Suprapubic skin (tissue), 4 donors: ENCODE results near the gene MFSD6. TPM values are rescaled to one million over a fixed set of nuclear protein-coding genes. Genes with fewer than 3 reads are reported as not detected.

Experiments used
- DNase-seq, 2 donors: peaks; one replicate each; pipeline ENCODE4 v3.0.0-alpha.2; 2019; ENCODE audit warnings: low spot score in 2 of 2
- H3K27ac ChIP-seq: fragments of 200-600 bp; sonication (generic); one replicate; pipeline ENCODE4 v1.5.1; 2019
- H3K27me3 ChIP-seq: fragments of 200-600 bp; sonication (generic); one replicate; pipeline ENCODE4 v1.5.1; 2019
- H3K36me3 ChIP-seq: fragments of 200-600 bp; sonication (generic); one replicate; pipeline ENCODE4 v1.5.1; 2019
- H3K4me1 ChIP-seq: fragments of 200-600 bp; sonication (generic); one replicate; pipeline ENCODE4 v1.5.1; 2019
- H3K4me3 ChIP-seq: fragments of 200-600 bp; sonication (generic); one replicate; pipeline ENCODE4 v1.5.1; 2019; ENCODE audit warnings: mild to moderate bottlenecking
- H3K9me3 ChIP-seq: fragments of 200-600 bp; sonication (generic); one replicate; pipeline ENCODE4 v1.5.1; 2019
- CTCF ChIP-seq, 2 donors: fragments of 200-600 bp in 1 of 2; fragments of 450-650 bp in 1 of 2; sonication (generic) in 1 of 2; IDR thresholded peaks; one replicate each; pipeline ENCODE4 v1.5.1; 2016 to 2019; ENCODE audit warnings: antibody characterized with exemption in 2 of 2, mild to moderate bottlenecking in 1 of 2, moderate library complexity in 1 of 2
- EP300 ChIP-seq: sonication (generic); formaldehyde crosslinking; IDR thresholded peaks from one replicate; pipeline ENCODE4 v1.6.1; 2017; ENCODE audit warnings: antibody characterized with exemption
- POLR2A ChIP-seq, 2 donors: fragments of 450-650 bp; IDR thresholded peaks; one replicate each; pipeline ENCODE4 v1.6.1; 2017; ENCODE audit warnings: antibody characterized with exemption in 2 of 2, mild to moderate bottlenecking in 2 of 2, moderate library complexity in 2 of 2
- POLR2AphosphoS5 ChIP-seq, 3 donors: sonication (generic); formaldehyde crosslinking; IDR thresholded peaks; one replicate each; pipeline ENCODE4 v1.6.1; 2017; ENCODE audit warnings: antibody characterized with exemption in 3 of 3
- WGBS: methylation state at CpG from one replicate; pipeline ENCODE4 v1.1.5; 2018; 5-methylcytosine and 5-hydroxymethylcytosine counted together
- total RNA-seq, 4 donors: library from RNA; depleted of rRNA; stranded (reverse); fragments of >200 nt; gene quantifications; one replicate each; pipeline ENCODE4 v1.1.0, GENCODE V29; 2016

Gene MFSD6
- total RNA-seq, 4 donors from 2014 or later, result 182 to 295 (median 199) TPM

- no peaks in the 10 kb centered on the region for H3K27me3 ChIP-seq
- H3K36me3 ChIP-seq, result no peaks in the 10 kb centered on the region
- H3K4me1 ChIP-seq, result peaks cover 19% of the 10 kb centered on the region
- H3K27ac ChIP-seq, result peak overlapping the region; percentile 15
- H3K4me3 ChIP-seq, result no peak overlapping the region
- no peak for DNase-seq
- TF ChIP-seq POLR2A (IDR thresholded peaks at IDR 0.05) (no peak), CTCF (IDR thresholded peaks at IDR 0.05) (no peak), EP300 (no peak), POLR2AphosphoS5 (IDR thresholded peaks at IDR 0.05) (no peak)
- no peaks in the 10 kb centered on the region for H3K9me3 ChIP-seq
- 78% methylated on average over 3 of the region's 3 CpGs for WGBS
Measured at GRCh38 chr2:190405070-190405469, 3.1 kb upstream of the MFSD6 start.

- H3K27me3 ChIP-seq, result no peaks in the 10 kb centered on the region
- no peak for DNase-seq
- no peak overlapping the region for H3K27ac ChIP-seq
- H3K36me3 ChIP-seq, result no peaks in the 10 kb centered on the region
- H3K4me3 ChIP-seq, result no peak overlapping the region
- WGBS, result 75% methylated on average over 3 of the region's 3 CpGs
- TF ChIP-seq POLR2A (IDR thresholded peaks at IDR 0.05), result no peak
- TF ChIP-seq EP300, result no peak
- no peak for TF ChIP-seq CTCF (IDR thresholded peaks at IDR 0.05)
- TF ChIP-seq POLR2AphosphoS5 (IDR thresholded peaks at IDR 0.05), result no peak
- H3K9me3 ChIP-seq, result no peaks in the 10 kb centered on the region
- H3K4me1 ChIP-seq, result peaks cover 27% of the 10 kb centered on the region
Measured at GRCh38 chr2:190405995-190406394, 2.2 kb upstream of the MFSD6 start.

- no peaks in the 10 kb centered on the region for H3K9me3 ChIP-seq
- no peak overlapping the region for H3K27ac ChIP-seq
- 83% methylated on average over 4 of the region's 4 CpGs for WGBS
- H3K36me3 ChIP-seq, result no peaks in the 10 kb centered on the region
- DNase-seq, result no peak
- TF ChIP-seq EP300, result no peak
- TF ChIP-seq CTCF (IDR thresholded peaks at IDR 0.05), result no peak
- no peak for TF ChIP-seq POLR2A (IDR thresholded peaks at IDR 0.05)
- no peak for TF ChIP-seq POLR2AphosphoS5 (IDR thresholded peaks at IDR 0.05)
- peaks cover 35% of the 10 kb centered on the region for H3K4me1 ChIP-seq
- H3K27me3 ChIP-seq, result no peaks in the 10 kb centered on the region
- no peak overlapping the region for H3K4me3 ChIP-seq
Measured at GRCh38 chr2:190406805-190407204, 1.4 kb upstream of the MFSD6 start.

GRCh38 chr2:190407246-190407661, 901 bp upstream of the MFSD6 start:
- peaks cover 40% of the 10 kb centered on the region for H3K4me1 ChIP-seq
- 47% methylated on average over 11 of the region's 11 CpGs for WGBS
- H3K27ac ChIP-seq, result peak overlapping the region; percentile 96
- no peak for DNase-seq
- peak overlapping the region; percentile 89 for H3K4me3 ChIP-seq
- TF ChIP-seq POLR2AphosphoS5 (IDR thresholded peaks at IDR 0.05) (no peak), POLR2A (IDR thresholded peaks at IDR 0.05) (no peak), CTCF (IDR thresholded peaks at IDR 0.05) (no peak), EP300 (no peak)
- H3K27me3 ChIP-seq, result no peaks in the 10 kb centered on the region
- H3K9me3 ChIP-seq, result no peaks in the 10 kb centered on the region
- H3K36me3 ChIP-seq, result no peaks in the 10 kb centered on the region

GRCh38 chr2:190408538-190409271, 550 bp downstream of the MFSD6 start:
- H3K36me3 ChIP-seq, result no peaks in the 10 kb centered on the region
- peak overlapping the region; percentile 96 for H3K27ac ChIP-seq
- 2% methylated on average over 22 of the region's 54 CpGs for WGBS
- DNase-seq, result peak in 1 of 2 donors; percentile 76
- peak overlapping the region; percentile 89 for H3K4me3 ChIP-seq
- TF ChIP-seq POLR2A (IDR thresholded peaks at IDR 0.05) (peak in 1 of 2 donors; percentile 28), POLR2AphosphoS5 (IDR thresholded peaks at IDR 0.05) (peak in 1 of 3 donors; percentile 19), EP300 (no peak)
- H3K4me1 ChIP-seq, result peaks cover 54% of the 10 kb centered on the region
- no peaks in the 10 kb centered on the region for H3K9me3 ChIP-seq
- no peaks in the 10 kb centered on the region for H3K27me3 ChIP-seq
